ENCODE measurements around the gene AFF3. TPM values are rescaled to one million over a fixed set of nuclear protein-coding genes. Genes with fewer than 3 reads are reported as not detected.

Gene AFF3
- total RNA-seq, 2 experiments from 2014 or later: 3.1 to 3.5 TPM

DNA sequence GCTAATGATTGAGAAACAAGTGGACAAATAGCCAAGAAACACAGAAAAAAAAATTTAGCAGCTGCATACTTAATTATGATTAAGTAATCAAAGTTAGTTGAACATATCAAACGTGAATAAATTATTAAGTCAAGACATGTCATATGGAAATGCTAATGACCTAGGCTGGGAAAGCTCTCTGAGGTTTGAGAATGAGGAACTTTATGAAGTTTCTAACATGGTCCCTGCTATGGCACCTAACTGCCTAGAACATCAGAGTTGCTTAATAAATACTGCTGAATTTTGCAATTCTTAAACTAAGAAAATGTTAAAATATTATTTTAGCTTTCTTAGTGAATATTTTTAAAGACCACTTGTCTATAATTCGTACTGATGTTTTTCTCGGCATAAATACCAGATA is 99.8 kb downstream of the AFF3 start:
- Mint-ChIP-seq H3K27ac (no peak overlapping the region), H3K9me3 (no peaks in the 10 kb centered on the region), H3K36me3 (ENCODE audit: low read depth) (no peaks in the 10 kb centered on the region), H3K27me3 (no peaks in the 10 kb centered on the region), H3K4me3 (no peak overlapping the region), H3K4me1 (ENCODE audit: low read depth) (no peaks in the 10 kb centered on the region)
- no peak for ATAC-seq
- POLR2A ChIA-PET: interaction anchor here (0.6 kb wide), 1 partner anchor 9 kb away, joined by 3 read pairs; no protein-coding TSS in a partner anchor
- intact Hi-C loops (cut with micrococcal nuclease): no loop called here
- no peak for DNase-seq
- TF ChIP-seq, protein P1, sequence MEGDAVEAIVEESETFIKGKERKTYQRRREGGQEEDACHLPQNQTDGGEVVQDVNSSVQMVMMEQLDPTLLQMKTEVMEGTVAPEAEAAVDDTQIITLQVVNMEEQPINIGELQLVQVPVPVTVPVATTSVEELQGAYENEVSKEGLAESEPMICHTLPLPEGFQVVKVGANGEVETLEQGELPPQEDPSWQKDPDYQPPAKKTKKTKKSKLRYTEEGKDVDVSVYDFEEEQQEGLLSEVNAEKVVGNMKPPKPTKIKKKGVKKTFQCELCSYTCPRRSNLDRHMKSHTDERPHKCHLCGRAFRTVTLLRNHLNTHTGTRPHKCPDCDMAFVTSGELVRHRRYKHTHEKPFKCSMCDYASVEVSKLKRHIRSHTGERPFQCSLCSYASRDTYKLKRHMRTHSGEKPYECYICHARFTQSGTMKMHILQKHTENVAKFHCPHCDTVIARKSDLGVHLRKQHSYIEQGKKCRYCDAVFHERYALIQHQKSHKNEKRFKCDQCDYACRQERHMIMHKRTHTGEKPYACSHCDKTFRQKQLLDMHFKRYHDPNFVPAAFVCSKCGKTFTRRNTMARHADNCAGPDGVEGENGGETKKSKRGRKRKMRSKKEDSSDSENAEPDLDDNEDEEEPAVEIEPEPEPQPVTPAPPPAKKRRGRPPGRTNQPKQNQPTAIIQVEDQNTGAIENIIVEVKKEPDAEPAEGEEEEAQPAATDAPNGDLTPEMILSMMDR (IDR thresholded peaks at IDR 0.05): no peak
- CTCF ChIA-PET: no interaction called here

DNA sequence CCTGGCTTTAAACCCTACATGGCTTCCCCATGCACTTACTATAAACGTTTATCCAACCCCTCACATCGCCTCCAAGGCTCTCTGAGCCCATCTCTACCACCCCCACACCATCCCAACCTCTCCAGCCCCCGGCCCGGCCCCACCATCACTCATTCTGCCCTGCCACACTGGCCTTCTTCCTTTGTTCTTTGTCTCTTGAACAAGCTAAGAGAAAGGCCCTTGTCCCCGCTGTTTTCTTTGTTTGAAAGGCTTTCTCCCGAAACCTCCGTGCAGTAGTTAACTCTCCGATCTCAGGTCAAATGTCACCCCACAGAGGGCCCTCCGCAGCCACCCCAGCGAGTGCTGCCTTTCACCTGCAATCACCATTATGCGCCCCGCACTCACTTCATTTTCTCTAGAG is 100.4 kb downstream of the AFF3 start:
- Mint-ChIP-seq H3K27me3 (no peaks in the 10 kb centered on the region), H3K4me1 (ENCODE audit: low read depth) (no peaks in the 10 kb centered on the region), H3K9me3 (no peaks in the 10 kb centered on the region), H3K4me3 (no peak overlapping the region), H3K36me3 (ENCODE audit: low read depth) (no peaks in the 10 kb centered on the region), H3K27ac (no peak overlapping the region)
- no peak for ATAC-seq
- TF ChIP-seq, protein P1 (IDR thresholded peaks at IDR 0.05): no peak
- CTCF ChIA-PET: no interaction called here
- DNase-seq: no peak
- intact Hi-C loops (cut with micrococcal nuclease): no loop called here
- POLR2A ChIA-PET: no interaction called here

DNA sequence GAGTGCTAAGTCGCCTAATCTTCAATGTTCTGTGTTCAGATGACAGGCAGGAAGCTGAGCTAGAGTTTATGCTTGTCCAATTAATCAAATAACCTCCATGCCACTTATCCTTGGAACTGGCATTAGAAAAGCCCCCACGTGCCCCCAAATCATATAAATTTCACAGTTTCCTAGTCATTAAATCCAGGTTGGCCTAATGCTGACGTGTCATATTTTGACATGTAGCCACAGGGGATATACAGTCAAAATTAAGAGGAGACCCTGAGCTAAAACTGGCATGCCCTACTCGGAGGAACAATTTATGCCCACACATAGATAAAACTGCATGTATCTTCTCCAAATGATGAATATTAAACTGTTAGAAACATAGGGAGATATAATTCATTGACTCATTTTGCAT is 101.0 kb downstream of the AFF3 start:
- H3K27me3 Mint-ChIP-seq: no peaks in the 10 kb centered on the region
- intact Hi-C loops (cut with micrococcal nuclease): no loop called here
- ATAC-seq (no peak), DNase-seq (no peak)
- H3K36me3 Mint-ChIP-seq (ENCODE audit: low read depth): no peaks in the 10 kb centered on the region
- H3K27ac Mint-ChIP-seq: no peak overlapping the region
- ChIA-PET CTCF (no interaction called here), POLR2A (no interaction called here)
- no peaks in the 10 kb centered on the region for H3K4me1 Mint-ChIP-seq (ENCODE audit: low read depth)
- H3K9me3 Mint-ChIP-seq: no peaks in the 10 kb centered on the region
- TF ChIP-seq, protein P1 (IDR thresholded peaks at IDR 0.05): no peak
- H3K4me3 Mint-ChIP-seq: no peak overlapping the region

DNA sequence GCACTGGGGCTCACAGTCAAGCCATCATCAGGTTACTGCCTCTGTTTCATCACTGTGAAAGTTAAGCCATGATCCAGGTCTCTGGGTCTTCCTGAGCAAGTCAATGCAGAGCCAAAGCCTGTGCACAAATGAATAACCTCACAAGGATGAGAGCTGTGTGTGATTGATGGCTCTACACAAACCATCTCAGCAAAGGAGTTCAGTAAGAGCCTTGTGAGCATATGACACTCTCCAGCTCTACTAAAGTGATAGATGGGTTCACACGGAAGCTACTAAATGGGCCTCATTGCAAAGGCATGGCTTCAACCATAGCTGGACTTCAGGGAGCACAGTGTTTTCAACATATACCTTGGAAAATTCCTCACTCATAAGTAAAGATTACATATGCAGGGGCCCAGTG is 101.5 kb downstream of the AFF3 start:
- H3K27ac Mint-ChIP-seq: no peak overlapping the region
- no peaks in the 10 kb centered on the region for H3K9me3 Mint-ChIP-seq
- no peaks in the 10 kb centered on the region for H3K36me3 Mint-ChIP-seq (ENCODE audit: low read depth)
- TF ChIP-seq, protein P1 (IDR thresholded peaks at IDR 0.05): no peak
- H3K4me1 Mint-ChIP-seq (ENCODE audit: low read depth): no peaks in the 10 kb centered on the region
- ChIA-PET POLR2A (no interaction called here), CTCF (no interaction called here)
- H3K4me3 Mint-ChIP-seq: no peak overlapping the region
- ATAC-seq (no peak), DNase-seq (no peak)
- no peaks in the 10 kb centered on the region for H3K27me3 Mint-ChIP-seq
- intact Hi-C loops (cut with micrococcal nuclease): no loop called here

DNA sequence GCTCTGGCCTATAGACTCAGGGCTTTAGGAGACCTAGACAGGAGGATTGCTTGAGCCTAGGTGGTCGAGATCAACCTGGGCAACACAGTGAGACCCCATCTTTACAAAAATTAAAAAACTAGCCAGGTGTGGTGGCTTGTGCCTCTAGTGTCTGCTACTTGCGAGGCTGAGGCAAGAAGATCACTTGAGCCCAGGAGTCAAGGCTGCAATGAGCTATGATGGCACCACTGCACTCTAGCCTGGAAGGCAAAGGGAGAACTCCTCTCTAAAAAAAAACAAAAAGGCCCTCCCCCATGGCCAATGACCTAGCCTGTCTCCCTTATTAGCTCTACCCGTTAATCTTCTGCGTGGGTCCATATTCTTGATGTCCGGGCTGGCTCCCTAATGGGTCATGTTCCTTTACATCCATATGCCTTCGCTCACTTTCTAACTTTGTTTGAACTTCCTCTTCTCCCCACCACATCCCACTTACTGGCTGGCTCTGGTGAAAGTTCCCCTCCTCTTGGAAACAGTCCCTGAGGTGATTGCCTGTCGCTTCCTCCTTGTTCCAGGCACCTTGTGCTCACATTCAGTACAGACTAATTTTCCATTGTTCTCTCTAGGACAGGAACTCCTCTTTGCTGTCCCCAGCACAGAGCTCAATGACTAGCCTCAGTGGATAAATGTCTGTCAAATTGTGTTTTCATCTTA is 103.0 kb downstream of the AFF3 start:
- Mint-ChIP-seq H3K36me3 (ENCODE audit: low read depth) (no peaks in the 10 kb centered on the region), H3K4me3 (no peak overlapping the region), H3K27me3 (no peaks in the 10 kb centered on the region), H3K27ac (no peak overlapping the region), H3K9me3 (no peaks in the 10 kb centered on the region), H3K4me1 (ENCODE audit: low read depth) (no peaks in the 10 kb centered on the region)
- no peak for ATAC-seq
- intact Hi-C loops (cut with micrococcal nuclease): no loop called here
- CTCF ChIA-PET: no interaction called here
- POLR2A ChIA-PET: no interaction called here
- TF ChIP-seq, protein P1 (IDR thresholded peaks at IDR 0.05): no peak
- DNase-seq: no peak

Data from activated CD8-positive, alpha-beta T cell treated with anti-CD3 and anti-CD28 coated beads for 36 hours (primary cell).